Lower leg skin (tissue), 3 donors: Measurements from ENCODE around the gene CAPS.

ENCODE experiments used
- POLR2A ChIP-seq, 2 donors: fragments of 450-650 bp; IDR thresholded peaks; one replicate each; pipeline ENCODE4 v1.6.1; 2016 to 2017; ENCODE audit warnings: antibody characterized with exemption in 2 of 2, mild to moderate bottlenecking in 1 of 2, moderate library complexity in 1 of 2
- TF ChIP-seq, protein P1 (sequence below), 3 donors: fragments of 450-650 bp; IDR thresholded peaks; one replicate each; pipeline ENCODE4 v1.5.1; 2016; ENCODE audit warnings: antibody characterized with exemption in 3 of 3, mild to moderate bottlenecking in 3 of 3, moderate library complexity in 2 of 3

DNA sequence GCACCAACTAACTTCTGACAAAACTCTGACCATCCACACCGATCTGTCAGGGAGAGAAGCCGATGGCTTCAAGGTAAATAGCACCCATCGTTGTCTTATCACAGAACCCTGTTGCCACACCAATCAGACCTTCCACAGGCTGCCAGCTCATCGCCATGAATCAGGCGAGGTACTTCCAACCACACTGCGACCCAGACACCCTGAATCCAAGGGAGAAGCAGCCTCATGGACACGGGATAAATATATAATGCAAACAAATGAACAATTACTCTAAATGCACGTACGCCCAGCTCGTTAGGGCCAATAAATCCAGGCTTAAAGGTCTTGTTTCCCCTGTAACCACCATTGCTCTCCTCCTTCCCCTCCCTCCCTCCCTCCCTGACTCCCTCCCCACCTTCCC lies 43.1 kb downstream of the CAPS start:
- TF ChIP-seq, protein P1, sequence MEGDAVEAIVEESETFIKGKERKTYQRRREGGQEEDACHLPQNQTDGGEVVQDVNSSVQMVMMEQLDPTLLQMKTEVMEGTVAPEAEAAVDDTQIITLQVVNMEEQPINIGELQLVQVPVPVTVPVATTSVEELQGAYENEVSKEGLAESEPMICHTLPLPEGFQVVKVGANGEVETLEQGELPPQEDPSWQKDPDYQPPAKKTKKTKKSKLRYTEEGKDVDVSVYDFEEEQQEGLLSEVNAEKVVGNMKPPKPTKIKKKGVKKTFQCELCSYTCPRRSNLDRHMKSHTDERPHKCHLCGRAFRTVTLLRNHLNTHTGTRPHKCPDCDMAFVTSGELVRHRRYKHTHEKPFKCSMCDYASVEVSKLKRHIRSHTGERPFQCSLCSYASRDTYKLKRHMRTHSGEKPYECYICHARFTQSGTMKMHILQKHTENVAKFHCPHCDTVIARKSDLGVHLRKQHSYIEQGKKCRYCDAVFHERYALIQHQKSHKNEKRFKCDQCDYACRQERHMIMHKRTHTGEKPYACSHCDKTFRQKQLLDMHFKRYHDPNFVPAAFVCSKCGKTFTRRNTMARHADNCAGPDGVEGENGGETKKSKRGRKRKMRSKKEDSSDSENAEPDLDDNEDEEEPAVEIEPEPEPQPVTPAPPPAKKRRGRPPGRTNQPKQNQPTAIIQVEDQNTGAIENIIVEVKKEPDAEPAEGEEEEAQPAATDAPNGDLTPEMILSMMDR (IDR thresholded peaks at IDR 0.05) = no peak
- no peak for TF ChIP-seq POLR2A (IDR thresholded peaks at IDR 0.05)
